ENCODE results near the gene SERPINE1.

SERPINE1 gene

GRCh38 chr7:101093906-101094305 is 33.0 kb upstream of the SERPINE1 start (continued):
- TF ChIP-seq PATZ1 (tag by site-specific recombination; IDR thresholded peaks at IDR 0.05), result no peak
- no peak for TF ChIP-seq ZBTB21 (tag by site-specific recombination; IDR thresholded peaks at IDR 0.05)

GRCh38 chr7:101094376-101094775 is 32.5 kb upstream of the SERPINE1 start:
- no peak overlapping the region for H3K4me3 ChIP-seq (ENCODE audit: low read depth, low read length)
- TF ChIP-seq ZNF324 (tag by site-specific recombination; IDR thresholded peaks at IDR 0.05), result no peak
- no peak for TF ChIP-seq MZF1 (tag by site-specific recombination; IDR thresholded peaks at IDR 0.05; ENCODE audit: borderline replicate concordance)
- TF ChIP-seq ZXDB (tag by site-specific recombination; IDR thresholded peaks at IDR 0.05), result no peak
- no peak for TF ChIP-seq SP3 (tag by site-specific recombination; IDR thresholded peaks at IDR 0.05)
- no peak for TF ChIP-seq ZNF629 (tag by site-specific recombination; IDR thresholded peaks at IDR 0.05)
- no peak for TF ChIP-seq ZNF175 (tag by site-specific recombination; IDR thresholded peaks at IDR 0.05)
- TF ChIP-seq YY2 (tag by site-specific recombination; IDR thresholded peaks at IDR 0.05), result no peak
- no peak for TF ChIP-seq ZNF660 (tag by site-specific recombination; IDR thresholded peaks at IDR 0.05)
- TF ChIP-seq TSHZ1 (tag by site-specific recombination; IDR thresholded peaks at IDR 0.05; ENCODE audit: borderline replicate concordance), result no peak
- no peak for TF ChIP-seq ZFP3 (tag by site-specific recombination; IDR thresholded peaks at IDR 0.05; ENCODE audit: low read depth)
- TF ChIP-seq ZSCAN18 (tag by site-specific recombination; IDR thresholded peaks at IDR 0.05), result no peak
- no peak for TF ChIP-seq PRDM2 (tag by site-specific recombination; IDR thresholded peaks at IDR 0.05; ENCODE audit: borderline replicate concordance)
- TF ChIP-seq BCL6B (tag by site-specific recombination; IDR thresholded peaks at IDR 0.05), result no peak
- no peak for TF ChIP-seq ZNF433 (tag by site-specific recombination; IDR thresholded peaks at IDR 0.05; ENCODE audit: low read depth)
- no peak for TF ChIP-seq ZNF2 (tag by site-specific recombination; IDR thresholded peaks at IDR 0.05)
- TF ChIP-seq ZNF654 (tag by site-specific recombination; IDR thresholded peaks at IDR 0.05; ENCODE audit: low read depth), result no peak
- no peak for TF ChIP-seq ZNF350 (tag by site-specific recombination; IDR thresholded peaks at IDR 0.05)
- no peaks in the 10 kb centered on the region for H3K9me3 ChIP-seq (ENCODE audit: control insufficient read depth, insufficient read depth, low read depth, low read length)
- no peak overlapping the region for H3K27ac ChIP-seq (ENCODE audit: extremely low read depth, low read depth, low read length)
- peaks cover 0 to 1% of the 10 kb centered on the region in 2 experiments; a peak in 1 of 3 replicates for H3K36me3 ChIP-seq (ENCODE audit: control insufficient read depth in 2 of 2, insufficient read depth in 1 of 2, low read length in 2 of 2)
- ChIA-PET POLR2A (interaction anchor here (0.6 to 0.7 kb wide), 2 partner anchors 46 to 81 kb away, joined by 3 to 4 read pairs; no protein-coding TSS in a partner anchor), CTCF (interaction anchor here (0.6 to 1.9 kb wide), 17 partner anchors 9 to 1332 kb away, joined by 3 to 18 read pairs (median 4); partner anchors contain the start of gene TRIM56)
- H3K4me1 ChIP-seq (ENCODE audit: control insufficient read depth, insufficient read depth, low read length), result no peaks in the 10 kb centered on the region

Measured in HEK293 (cell line).